ENCODE data around the gene ACE.

ACE gene

GRCh38 chr17:63517825-63518534 is 41.1 kb downstream of the ACE start:
- no peak for DNase-seq

DNA sequence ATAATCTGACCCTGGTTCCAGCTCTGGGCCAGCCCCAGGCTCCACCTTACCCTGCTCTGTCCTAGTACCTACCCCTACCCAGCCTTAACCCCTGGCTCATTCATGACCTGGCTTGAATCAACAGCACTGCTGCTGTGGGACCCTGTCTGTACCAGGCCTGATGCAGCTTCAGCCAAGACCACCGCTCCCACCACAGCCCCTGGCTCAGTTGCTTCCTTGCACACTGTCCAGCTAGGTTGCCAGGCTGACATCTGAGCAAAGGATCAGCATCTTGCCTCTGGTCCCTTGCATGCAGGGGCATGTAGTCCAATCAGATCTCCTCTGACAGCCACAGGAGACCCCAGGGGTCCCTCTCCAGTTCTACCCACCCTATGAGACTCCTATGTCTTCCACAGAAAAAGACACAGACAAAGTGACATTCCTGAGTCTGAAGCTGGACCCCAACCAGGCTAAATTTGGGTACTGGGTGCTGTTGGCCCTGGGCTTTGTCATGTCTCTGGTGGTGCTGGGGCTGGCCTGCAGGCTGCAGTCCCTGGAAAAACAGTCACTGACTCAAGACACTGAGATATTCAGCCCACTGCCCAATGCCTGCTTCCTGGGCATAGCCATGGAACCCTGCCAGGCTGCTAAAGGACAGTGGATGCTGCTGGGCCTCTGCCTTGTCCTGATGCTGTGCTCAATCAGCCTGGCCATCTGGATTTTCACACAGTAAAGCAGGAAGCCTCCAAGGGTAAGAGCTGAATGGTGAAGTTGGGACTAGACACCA is 42.4 kb downstream of the ACE start:
- DNase-seq: no peak

DNA sequence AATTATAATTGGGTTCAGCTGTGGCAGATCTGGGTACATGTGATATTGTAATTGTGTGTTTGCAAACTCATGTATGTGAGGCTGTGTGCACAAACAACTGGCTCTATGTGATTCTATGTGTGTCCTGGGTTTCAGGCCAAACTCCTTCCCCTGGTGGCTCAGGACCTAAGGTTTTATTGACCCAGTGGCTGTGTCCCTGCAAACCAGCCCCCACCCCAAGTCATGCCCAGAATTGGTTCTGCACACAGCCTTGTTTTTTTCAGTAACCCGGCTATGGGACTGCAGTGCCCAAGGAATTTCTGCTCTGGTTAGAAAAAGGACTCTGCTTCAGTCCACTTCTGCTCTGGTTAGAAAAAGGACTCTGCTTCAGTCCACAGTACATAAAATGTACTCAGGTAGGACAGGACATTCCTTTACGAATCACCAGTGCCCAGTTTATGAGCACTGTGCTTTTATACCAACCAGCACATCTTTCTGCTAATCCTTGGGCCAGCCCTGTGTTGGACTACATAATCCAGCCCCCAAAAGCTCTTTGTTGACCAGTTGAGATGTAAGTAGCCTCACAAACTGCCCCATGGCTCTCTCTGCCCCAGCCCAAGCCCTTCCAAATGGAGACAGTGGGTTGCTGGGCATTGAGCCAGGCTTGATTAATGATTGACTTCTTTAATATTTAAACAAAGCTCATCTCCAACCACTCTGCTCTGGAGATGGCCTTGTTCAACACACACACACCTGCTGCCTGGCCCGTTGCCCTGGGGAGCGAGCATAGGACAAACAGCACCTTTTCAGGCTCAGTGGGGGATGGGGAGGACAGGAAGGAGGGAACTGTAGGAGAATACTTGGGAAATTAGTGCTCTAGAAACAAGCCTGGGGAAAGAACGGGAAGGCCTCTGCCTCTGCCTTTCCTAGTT is 43.4 kb downstream of the ACE start:
- DNase-seq: no peak

- no peak for DNase-seq
These were observed 46.5 kb downstream of the ACE start, which contains the start of gene KCNH6 for GRCh38 chr17:63523253-63523855. Gene KCNH6, plus strand, starts transcription at chr17:63523358. Its CDS starts 56 bp downstream, at chr17:63523414.

- no peak for DNase-seq
These were observed 47.2 kb downstream of the ACE start for GRCh38 chr17:63524051-63524450.

GRCh38 chr17:63525190-63525946 is 48.5 kb downstream of the ACE start:
- DNase-seq: no peak

GRCh38 chr17:63526861-63527260 is 50.0 kb downstream of the ACE start:
- no peak for DNase-seq

GRCh38 chr17:63528183-63528582 is 51.3 kb downstream of the ACE start:
- no peak for DNase-seq

- no peak for DNase-seq
These were observed 53.1 kb downstream of the ACE start for GRCh38 chr17:63529711-63530556.

DNA sequence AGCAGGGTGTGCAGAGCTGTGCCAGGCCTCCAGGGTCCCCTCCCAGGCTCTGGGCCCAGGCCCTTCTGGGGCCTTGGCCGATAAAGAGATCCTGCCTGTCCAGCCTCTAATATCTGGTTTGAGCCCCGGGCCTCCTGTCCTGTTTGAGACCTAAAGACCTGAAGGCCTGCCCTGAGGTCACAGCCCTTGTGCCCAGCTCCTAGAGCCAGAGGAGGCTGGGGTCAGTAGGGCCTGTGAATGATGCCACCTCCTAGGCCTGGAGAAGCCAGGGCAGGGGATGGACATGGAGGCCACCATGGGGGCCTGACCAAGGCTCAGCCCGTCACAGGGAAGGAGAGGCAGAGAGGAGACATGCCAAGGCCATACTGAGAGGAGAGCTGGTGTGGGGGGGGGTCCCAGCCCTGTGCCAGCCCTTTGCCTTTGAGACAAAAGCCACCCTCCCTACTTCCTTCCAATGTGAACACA is 53.7 kb downstream of the ACE start:
- DNase-seq: no peak

DNA sequence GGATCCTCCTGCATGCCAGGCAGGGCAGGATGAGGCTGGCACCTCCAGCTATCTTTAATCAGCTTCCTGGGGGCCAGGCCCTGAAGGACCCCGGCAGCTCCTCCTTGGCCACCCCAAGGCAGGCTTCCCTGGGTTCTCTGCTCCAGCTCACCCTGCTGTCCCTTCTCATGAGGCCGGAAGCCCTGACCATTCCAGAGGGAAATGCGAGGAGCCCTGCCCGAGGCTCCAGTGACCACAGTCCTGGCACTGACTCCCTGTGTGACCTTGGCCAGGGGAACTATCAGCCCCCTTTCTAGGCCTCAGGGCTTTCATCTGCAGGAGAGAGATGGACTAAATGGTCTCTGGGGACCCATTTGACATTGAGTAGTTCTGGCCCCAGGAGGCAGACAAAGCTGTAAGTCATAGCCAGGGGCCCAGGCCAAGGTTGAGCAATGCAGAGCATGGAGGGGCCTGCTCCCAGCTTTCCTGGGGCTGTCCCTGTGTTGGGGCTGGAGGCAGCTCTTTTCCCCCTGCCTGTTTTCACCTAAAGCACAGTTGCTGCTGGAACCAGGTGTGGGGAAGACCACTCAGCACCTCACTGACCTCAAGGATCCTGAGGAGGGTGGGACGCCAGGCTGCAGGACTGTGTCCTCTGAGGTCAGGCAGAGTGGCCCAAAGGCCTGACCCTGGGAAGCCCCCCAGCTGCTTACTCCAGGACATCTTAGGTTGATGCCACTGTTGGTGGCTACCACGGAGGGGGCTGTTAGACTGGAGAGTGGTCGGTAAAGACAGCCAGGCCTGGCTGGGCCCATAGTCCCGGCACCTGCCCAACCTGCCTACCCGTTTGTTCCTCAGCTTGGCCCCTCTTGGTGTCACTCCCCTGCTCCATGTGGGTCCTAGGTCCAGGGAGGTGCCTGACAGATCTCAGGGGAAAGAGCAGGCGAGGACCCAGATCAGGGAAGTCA is 54.4 kb downstream of the ACE start:
- no peak for DNase-seq

GRCh38 chr17:63533433-63534077 is 56.7 kb downstream of the ACE start:
- no peak for DNase-seq

- DNase-seq: no peak
These were observed 57.3 kb downstream of the ACE start for GRCh38 chr17:63534078-63534570.

GRCh38 chr17:63534816-63535455 is 58.1 kb downstream of the ACE start:
- DNase-seq: no peak

GRCh38 chr17:63535640-63536039 is 58.8 kb downstream of the ACE start:
- DNase-seq: no peak

GRCh38 chr17:63537001-63537400 is 60.1 kb downstream of the ACE start:
- no peak for DNase-seq

DNA sequence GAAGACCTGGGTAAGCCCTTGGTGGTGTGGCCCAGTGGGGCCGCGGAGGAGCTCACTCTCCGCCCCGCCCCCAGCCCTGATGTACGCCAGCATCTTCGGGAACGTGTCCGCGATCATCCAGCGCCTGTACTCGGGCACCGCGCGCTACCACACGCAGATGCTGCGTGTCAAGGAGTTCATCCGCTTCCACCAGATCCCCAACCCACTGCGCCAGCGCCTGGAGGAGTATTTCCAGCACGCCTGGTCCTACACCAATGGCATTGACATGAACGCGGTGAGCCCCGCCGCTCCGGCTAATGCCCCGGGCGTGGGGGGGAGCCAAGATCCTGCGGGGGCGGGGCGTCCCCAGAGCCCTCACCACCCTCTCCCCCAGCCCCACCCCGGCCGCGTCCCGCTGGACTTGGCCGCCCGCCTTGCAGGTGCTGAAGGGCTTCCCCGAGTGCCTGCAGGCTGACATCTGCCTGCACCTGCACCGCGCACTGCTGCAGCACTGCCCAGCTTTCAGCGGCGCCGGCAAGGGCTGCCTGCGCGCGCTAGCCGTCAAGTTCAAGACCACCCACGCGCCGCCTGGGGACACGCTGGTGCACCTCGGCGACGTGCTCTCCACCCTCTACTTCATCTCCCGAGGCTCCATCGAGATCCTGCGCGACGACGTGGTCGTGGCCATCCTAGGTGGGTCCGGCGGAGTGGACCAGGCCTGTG is 61.3 kb downstream of the ACE start:
- peak; percentile 49 for DNase-seq
